ENCODE results near the gene PPP2R5E.

PPP2R5E gene

DNA sequence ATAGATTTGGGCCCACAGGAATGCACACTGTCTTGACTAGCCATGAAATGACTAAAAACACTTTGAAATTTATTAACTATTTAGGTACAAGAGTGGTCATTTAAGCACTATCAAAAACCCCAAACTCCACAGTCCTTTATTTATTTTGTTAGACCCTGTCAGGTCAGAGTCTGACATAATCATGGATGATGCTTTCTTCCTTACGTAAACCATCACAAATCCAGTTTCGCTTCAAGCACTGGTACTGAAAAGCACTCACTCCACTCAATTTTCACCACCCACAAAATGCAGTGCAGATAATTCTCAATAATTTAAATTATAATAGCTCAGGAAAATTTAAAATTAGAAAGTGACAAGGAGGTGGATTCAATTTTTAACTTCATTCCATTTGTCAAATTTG is 25.8 kb downstream of the PPP2R5E start:
- no peak for DNase-seq

DNA sequence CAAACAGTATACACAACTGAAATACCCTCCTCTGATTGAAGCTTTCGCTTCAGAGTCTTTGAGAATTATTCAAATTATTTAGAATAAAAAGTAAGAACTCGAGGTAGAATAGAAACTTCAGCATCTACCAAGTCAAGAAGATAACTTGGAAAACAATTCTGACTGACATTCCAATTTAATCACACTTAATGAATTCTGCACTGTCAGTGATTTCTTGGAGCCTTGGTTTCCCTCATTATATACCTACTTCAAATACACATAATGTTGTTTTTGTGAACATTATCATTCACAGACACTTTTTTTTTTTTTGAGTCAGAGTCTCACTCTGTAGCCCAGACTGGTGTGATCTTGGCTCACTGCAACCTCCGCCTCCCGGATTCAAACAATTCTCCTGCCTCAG is 27.9 kb downstream of the PPP2R5E start:
- DNase-seq = no peak

DNA sequence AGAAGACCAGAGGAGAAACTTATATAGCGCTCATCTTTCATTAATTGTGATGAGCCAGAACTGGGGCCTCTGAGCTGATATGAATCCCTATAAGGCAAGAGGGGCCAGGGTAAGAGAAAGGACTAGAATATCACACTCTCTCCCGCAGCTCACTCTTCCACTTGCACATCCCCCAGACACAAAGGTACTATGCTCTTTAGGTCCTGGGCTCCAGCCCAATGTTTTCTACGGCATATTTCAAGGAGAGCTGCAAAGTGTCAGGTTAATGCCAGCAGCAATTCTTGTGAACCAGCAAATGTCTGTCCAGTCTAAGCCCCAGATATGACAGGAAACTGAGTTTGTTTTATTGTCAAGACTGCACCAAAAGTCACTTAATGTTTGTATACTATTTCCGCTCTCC is 29.4 kb downstream of the PPP2R5E start:
- DNase-seq = no peak

DNA sequence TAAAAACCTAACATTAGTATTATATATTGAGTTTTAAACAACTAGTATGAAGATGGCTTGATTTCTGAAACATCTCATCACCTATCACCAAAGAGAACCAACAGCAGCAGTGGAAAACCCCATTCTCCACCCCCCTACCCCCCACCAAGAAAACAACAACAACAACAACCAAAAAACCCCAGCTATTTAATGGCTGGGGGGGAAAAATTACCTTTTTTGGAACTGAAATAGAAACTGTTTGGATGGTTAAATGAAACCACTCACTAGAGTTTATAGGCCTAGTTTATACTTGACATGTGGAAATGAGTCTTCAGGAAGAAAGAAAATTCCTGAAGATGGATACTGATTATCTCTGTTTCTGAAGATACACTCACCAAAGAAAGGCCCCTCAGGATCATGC is 30.3 kb downstream of the PPP2R5E start:
- no peak for DNase-seq

DNA sequence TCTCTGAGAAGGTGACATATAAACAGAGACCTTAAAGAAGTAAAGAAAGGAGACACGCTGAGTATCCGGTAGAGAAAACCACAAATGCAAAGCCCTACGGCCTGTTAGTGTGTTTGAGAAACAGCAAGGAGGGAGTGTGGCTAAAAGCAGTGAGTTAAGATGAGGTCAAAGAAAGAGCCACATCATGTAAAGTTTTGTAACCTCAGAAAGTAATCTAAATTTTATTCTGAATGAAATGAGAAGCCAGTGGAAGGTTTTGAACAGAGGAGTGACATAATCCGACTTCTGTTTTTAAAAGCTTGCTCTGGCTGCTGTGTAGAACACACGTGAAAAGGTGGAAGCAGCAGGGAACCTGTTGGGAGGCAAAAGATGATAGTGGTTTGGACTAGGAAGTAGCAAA is 32.6 kb downstream of the PPP2R5E start:
- no peak for DNase-seq

DNA sequence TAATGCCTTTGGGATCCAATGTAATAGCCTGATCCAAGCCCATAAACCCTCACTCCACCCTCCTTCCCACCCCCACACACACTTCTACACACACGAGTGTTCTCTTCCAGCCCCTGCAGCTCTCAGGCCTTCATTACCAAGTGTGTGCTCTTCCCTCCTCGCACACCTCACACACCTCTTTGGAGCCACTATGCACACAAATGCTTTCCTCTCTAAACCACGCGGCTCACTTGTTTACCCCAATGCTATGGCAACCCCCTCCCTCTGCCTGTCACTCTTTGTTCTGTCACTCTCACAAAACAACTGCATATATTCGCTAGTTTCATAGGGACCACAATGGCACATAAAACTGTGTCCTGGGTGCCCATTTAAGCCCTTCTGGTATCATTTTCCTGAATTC is 35.1 kb downstream of the PPP2R5E start:
- no peak for DNase-seq

DNA sequence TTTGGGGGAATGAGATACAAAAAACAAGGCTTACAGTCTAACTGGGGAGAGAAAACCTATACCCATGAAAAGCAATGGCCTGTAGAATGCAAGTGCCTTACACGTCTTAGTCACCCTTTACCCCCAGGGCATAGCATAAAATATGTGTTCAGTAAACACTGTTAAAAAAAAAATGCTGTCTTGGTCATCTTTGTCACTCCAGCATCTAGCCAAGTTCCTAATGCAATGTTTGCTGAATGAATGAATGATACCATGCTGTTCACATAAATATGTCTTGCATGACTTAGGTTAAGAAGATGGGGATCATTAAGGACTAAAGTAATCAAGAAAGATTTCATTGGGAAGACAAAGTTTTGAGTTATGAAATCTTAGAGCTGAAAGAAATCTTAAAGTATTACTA is 38.5 kb downstream of the PPP2R5E start:
- no peak for DNase-seq

DNA sequence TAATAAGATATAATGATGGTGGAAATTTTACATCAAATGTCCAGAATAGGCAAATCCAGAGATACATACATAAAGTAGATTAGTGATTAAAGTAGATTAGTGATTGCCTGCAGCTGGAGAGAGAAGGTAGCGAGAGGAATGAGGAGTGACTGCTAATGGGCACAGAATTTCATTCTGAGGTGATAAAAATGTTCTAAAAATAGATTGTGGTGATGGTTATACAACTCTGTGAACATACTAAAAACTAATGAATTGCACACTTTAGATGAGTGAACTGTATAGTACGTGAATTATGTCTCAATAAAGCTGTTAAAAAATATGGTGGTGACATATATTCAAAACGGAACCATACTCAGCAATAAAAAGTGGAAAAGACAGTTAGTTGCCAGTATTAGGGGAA is 41.7 kb downstream of the PPP2R5E start:
- no peak for DNase-seq

DNA sequence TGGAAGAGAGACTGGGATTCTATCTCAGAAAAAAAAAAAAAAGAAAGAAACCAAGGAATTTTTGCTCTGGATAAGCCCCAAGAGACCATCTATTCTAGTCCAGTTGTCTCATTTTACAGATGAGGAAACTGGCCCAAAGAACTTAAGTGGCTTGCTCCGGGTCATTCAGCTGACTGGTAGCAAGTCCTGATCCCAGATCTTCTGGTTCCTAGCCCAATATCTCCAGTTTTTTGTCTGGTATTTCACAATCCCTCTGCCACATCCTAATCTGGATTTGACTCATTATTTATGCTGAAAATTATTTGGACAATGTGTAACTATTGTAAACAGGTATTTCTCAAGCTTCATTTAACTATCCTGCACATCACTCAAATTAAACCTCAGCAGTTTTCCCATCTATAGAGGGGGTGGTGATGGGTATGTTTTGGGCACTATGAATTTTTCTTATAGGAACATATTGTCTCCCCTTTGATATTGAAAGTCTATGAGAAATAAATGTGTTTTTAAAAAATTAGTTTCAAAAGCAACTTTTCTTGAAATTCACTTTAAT is 43.4 kb downstream of the PPP2R5E start:
- no peak for DNase-seq

DNA sequence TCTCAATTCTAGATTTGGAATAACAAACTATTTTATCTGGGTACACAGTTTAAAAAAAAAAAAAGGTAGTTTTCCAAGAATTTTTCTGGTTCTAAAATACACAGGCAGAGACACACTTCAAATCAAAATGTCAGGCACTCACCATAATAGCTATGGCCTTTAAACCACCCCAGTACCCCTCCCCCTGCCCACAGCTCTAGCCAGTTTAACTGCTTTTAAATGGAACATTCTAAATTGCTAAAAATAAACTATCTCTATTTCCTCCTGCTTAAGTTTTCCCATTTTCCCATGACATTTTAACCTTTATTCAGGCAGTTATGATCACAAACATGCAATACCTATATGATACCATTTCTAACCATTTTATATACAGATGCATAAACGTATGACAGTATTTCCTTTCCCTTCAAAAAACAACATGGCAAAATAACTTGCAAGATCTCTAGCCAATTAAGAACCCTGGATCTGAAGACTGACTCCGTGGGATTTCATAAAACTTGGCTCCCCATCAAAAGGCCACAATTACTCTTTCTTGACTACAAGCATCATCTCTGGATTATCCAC is 46.3 kb downstream of the PPP2R5E start:
- no peak for DNase-seq

DNA sequence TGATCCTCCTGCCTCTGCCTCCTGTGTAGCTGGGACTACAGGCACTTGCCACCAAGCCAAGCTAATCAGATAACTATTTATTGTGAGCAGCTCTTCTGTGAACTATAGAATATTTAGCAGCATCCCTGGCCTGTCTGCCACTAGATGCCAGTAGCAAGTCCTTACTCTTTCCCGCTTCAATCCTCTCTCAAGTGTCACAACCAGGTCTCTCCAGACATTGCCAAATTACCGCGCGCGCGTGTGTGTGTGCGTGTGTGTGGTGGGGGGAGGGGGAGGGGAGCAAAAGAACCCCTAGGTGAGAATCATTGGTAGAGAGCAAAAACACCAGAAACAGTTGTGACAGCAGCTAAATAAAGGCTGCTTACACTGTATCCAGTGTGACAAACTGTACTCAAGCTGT is 49.9 kb downstream of the PPP2R5E start:
- DNase-seq = no peak

DNA sequence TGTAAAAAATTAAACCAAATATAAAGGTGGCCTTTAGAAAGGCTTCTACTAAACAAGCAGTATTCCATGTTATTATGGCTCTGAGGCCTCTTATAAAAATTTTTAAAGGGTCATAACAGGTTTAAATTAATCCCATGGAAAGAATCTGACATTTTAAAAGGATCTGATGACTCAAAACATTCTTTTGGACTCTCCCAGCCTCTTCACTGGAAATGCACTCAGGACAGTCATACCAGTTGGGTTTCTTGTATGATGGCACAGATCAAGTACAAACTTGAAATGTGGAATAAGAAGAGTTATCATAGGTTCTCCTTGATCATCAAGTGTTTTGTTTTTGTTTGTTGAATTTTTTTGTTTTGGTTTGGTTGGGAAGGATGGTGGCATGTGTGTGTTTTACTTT is 50.8 kb downstream of the PPP2R5E start:
- DNase-seq = no peak

DNA sequence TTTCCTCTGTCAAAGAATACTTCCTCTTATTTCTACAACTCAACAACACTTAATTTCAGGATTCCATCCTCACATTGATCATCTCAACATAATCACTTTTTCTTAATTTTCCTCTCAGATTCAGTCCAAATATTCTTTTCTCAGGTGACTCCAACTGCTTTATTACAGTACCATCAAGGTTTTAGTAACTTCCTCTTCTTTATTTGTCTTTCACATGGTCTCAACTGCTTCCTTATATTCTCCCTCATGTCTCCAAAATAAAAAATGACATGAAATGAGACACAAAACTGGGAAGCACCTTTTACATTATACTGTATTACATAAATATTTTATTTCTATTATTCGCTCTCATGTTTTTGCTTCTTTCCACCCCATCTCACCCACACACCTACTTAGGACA is 55.5 kb downstream of the PPP2R5E start:
- DNase-seq = no peak

DNA sequence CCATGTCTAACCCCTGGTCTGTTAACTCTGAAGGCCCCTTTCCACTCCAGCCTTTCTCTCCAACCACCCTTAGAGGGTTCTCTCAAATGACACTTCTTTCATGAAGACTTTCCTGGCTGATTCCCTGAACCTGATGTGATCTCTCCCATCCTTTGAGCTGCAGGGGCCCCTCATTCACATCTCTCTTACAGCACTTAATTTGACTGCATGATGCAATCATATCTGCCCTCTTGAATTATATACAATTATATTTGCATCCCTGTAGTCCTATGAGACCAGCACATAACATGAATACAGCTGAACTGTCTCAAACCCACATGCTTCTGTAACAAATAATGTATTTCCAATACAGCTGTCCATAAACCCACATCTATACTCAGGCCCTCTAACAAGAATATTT is 56.4 kb downstream of the PPP2R5E start:
- DNase-seq = no peak

DNA sequence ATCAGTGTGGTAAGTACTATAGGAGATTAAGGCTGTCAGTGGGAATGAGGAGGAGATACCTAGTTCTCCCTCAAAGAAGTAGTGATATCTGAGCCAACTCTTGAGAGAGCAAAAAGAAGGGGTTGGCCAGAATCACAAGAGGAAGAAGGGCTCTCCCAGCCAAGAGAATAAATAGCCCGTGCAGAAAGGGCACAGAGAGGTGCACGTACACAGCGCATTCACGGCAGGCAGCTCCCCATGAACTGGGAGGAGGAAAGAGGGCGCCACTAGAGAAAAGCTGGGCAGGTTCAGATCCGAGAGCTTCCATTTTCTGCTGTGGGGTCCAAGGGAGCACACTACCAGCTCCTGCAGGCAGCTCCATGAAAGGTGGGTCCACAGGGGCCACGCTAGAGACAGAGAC is 59.9 kb downstream of the PPP2R5E start:
- no peak for DNase-seq

DNA sequence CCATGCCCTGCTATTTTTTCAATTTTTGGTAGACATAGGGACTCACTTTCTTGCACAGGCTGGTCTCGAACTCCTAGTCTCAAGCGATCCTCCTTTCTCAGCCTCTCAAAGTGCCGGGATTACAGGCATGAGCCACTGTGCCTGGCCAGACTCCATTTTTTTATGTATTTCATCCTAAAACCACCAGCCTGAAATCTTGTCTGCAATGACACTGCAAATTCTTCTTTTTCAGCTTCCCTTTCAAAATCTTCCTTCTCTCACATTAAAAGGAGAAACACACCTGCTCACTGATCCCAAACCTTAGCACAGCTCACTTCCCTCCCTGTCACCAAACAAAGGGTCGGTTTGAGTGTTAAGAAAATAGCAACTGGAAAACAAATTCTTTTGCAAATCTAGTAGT is 62.6 kb downstream of the PPP2R5E start:
- DNase-seq = no peak

DNA sequence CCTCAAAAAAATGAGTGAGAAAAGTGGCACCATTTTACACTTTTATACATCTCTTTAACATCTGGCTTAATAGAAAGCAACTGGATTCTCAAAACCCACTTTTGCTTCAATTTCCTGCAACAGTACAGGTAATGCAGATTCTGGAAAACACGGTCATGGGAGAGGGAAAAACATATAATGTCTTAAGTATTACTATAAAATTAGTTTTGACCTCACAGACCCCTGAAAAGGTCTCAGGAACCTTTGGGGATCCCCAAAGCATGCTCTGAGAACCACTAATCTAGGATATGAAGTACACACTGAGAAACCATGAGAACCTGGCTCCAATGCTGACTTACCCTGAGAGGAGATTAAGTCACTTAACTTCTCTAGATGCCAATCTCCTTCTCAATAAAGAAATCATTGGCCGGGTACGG is 64.7 kb downstream of the PPP2R5E start:
- DNase-seq = no peak

DNA sequence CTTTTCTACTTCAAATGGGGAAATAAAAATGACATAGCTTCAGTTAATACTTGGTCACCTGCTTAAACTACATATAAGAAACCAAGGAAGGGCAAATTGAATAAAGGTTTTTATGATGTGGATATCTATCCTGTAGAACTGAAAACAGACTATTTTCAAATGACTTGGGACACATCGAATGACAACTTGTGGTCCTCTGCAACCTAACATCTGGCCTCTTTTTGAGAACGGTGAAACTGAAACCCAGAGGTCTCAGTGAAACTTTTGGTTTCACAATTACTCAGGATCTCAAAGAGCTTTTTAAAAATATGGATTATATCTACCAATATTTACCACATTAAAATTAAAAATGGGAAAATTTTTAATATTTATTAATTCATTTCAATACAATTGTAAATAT is 65.2 kb downstream of the PPP2R5E start:
- DNase-seq = no peak

DNA sequence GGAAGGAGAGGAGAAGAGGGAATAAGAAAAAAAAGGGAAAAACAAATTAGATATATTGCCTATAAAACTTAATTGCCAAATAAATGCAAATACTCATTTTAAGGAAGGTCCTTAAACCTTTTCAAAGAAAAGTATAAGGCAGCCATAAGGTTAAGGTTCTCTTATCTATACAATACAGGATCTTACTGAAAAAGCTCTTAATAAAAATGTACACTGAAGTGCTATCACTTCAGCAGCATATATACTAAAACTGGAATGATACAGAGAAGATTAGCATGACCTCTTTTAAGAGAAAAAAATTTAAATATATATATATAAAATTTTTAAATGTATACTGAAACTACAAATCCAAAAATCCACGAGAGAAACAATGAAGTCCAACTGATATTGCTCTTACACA is 65.6 kb downstream of the PPP2R5E start:
- DNase-seq = no peak

DNA sequence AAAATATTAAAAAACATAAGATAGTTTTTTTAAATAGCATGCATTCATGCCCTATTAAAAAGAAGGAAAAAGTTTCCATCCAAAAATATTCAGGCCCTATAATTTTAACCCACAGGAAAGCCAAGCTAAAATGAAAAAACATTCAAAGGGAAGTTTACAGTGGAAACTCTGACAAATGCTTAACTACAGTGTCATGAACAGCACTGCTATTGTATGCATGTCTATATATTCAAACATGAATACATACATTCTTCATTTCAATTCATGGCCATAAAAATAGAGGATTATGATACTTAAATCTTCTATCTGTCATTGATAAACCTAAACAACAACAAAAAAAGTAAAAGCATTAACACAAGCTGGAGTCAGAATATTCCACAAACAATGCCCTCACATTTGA is 67.4 kb downstream of the PPP2R5E start:
- no peak for DNase-seq

DNA sequence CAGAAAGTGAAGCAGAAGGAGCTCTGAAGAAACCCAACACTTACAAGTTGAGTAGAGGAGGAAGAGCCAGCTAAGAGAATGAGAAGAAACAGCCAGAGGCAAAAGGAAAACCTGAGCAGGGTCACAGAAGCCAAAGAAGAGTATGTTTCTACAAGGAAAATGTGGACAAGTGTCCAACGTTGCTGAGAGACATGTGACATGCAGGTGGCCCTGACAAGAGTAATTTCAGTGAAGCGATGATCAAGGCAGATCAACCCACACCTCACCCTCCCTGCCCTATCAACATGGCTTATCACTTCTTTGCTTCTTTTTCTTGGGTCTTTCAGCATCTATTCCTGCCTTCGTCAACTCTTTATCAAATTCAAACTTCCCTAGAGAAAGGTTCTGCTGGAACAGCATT is 68.3 kb downstream of the PPP2R5E start:
- no peak for DNase-seq

DNA sequence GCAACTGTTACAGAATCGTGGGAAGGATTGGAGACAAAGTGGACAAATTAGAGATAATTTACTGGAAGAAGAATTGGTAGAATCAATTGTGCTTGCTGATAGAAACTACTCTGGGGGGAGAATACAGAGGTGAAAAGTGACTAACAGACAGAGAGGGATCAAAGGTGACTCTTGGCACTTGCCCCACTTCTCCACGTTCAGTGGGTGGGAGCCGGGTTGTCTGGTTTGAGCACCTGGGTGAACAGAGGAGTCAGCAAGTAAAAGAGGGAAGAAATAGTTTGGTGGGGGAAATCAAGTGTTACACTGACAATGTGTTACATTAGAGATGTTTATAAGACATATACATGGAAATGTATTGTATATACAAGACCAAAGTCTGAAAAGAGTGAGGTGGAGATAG is 69.1 kb downstream of the PPP2R5E start:
- DNase-seq = peak; percentile 27

DNA sequence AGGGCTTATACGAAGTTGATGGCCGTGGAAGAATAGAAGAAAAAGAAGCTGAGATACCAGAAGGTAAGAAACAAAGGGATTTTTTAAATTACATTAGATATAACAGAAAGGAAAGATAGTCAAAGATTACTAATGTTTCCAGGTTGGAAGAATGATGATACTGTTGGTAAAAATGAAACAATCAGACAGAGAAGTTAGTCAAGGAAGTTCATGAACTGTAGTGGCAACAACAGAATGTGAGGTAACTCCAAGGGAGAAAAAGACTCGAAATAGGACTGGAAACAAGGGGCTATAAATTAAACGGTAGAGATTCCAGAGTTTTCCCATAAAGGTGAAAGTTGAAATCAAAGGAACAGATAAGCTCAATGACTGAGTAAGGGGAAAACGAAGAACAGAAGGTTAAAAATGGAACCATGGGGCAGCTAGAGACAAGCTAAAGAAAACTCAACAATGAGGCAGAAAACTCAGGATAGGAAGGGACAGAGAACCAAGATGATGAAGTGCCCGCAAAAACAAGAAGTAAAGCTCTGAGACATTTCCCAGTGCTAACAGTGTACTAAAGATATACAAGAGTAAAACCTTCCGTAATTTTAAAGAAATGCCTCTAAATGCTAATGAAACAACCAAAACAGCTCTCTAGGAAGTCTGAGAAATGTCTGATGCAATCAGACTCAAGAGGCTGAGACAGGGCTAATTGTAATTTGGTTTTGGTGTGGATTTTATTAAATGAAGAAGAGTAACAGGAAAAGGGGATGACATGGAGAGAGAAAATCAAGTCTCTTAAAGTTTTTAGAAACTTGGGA is 70.0 kb downstream of the PPP2R5E start:
- DNase-seq = no peak

DNA sequence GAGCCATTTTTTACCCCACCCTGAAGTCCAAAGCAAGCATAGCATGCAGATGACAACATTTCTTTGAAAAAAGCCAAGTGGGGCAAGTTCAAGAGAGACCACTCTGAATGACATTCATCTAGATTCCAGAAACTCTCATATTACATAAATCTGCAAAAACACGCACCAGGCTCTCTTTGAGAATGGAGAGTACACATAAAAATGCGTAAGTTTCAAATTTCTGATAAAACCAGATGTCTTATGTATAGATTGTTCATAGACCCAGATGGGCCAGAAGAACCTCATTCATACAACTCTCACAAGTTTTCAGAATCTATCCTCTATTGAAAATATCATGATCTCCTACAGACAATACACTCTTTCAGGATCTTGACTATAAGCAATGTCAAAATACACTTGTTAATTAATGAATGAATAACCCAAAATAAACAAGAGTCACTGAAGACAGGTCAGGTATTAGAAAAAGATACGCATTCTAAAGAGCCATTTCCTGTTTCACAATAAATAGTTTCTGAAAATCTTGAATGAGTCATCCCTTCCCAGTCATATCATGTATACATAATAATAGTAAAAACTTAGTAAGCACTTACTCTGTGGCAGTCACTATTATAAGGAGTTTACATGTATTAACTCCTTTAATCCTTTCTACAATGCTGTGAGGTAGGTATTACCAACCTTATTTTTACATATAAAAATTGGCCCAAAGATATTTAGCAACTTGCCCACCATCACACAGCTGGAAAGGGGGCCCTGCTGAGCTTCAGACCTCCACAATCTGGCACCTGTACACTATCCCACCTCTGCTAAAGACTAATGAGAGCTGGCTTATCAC is 72.0 kb downstream of the PPP2R5E start:
- DNase-seq = no peak
